Nephron (organoid): ENCODE results near the gene ELF1.
"Not testable (repeated sequence)": the region's sequence is repeated elsewhere in the genome, so short reads cannot be mapped to it uniquely, and the experiment has no call there.

ENCODE experiments used
- H3K27ac Mint-ChIP-seq, 3 experiments: 2 replicates each; pipeline ENCODE4 v1.8.0; 2020; ENCODE audit warnings: mixed read lengths in 3 of 3, mild to moderate bottlenecking in 2 of 3, moderate library complexity in 1 of 3
- H3K27me3 Mint-ChIP-seq: 2 replicates; pipeline ENCODE4 v1.8.0; 2021; ENCODE audit warnings: low read depth, mild to moderate bottlenecking, moderate library complexity, mixed read lengths
- H3K36me3 Mint-ChIP-seq: 2 replicates; pipeline ENCODE4 v1.8.0; 2020; ENCODE audit warnings: low read depth, mixed read lengths
- H3K4me1 Mint-ChIP-seq: 2 replicates; pipeline ENCODE4 v1.8.0; 2020; ENCODE audit warnings: mixed read lengths
- H3K4me3 Mint-ChIP-seq, 3 experiments: 2 replicates each; pipeline ENCODE4 v1.8.0; 2020; ENCODE audit warnings: mild to moderate bottlenecking in 3 of 3, mixed read lengths in 3 of 3, moderate library complexity in 2 of 3
- H3K9me3 Mint-ChIP-seq: 2 replicates; pipeline ENCODE4 v1.8.0; 2020; ENCODE audit warnings: mixed read lengths
- CTCF ChIP-seq, 3 experiments: fragments of 200-600 bp; sonication (generic); IDR thresholded peaks; one replicate each; pipeline ENCODE4 v1.5.0; 2021; ENCODE audit warnings: antibody characterized with exemption in 3 of 3; ENCODE audit not compliant: unreplicated experiment in 3 of 3

The ELF1 gene

GRCh38 chr13:41049480-41050440 is 30.6 kb upstream of the ELF1 start:
- H3K27ac Mint-ChIP-seq: no peak overlapping the region
- H3K4me3 Mint-ChIP-seq: no peak overlapping the region
- H3K36me3 Mint-ChIP-seq: peaks cover 61% of the 10 kb centered on the region
- no peak for TF ChIP-seq CTCF (IDR thresholded peaks at IDR 0.05; ENCODE audit: unreplicated experiment in 3 of 3)
- H3K4me1 Mint-ChIP-seq: peaks cover 13% of the 10 kb centered on the region
- no peaks in the 10 kb centered on the region for H3K27me3 Mint-ChIP-seq
- peaks cover 54% of the 10 kb centered on the region for H3K9me3 Mint-ChIP-seq

- Mint-ChIP-seq H3K27ac (no peak overlapping the region), H3K4me1 (peaks cover 2% of the 10 kb centered on the region), H3K36me3 (peaks cover 63% of the 10 kb centered on the region), H3K27me3 (no peaks in the 10 kb centered on the region), H3K4me3 (peak overlapping the region in 1 of 3 experiments; percentile 6), H3K9me3 (peaks cover 65% of the 10 kb centered on the region)
- TF ChIP-seq CTCF (IDR thresholded peaks at IDR 0.05; ENCODE audit: unreplicated experiment in 3 of 3): no peak
These were observed 29.5 kb upstream of the ELF1 start for GRCh38 chr13:41048640-41049039.

GRCh38 chr13:41042419-41042818 is 23.3 kb upstream of the ELF1 start:
- H3K4me1 Mint-ChIP-seq, H3K4me3 Mint-ChIP-seq, H3K27ac Mint-ChIP-seq, H3K27me3 Mint-ChIP-seq: not testable (repeated sequence)
- peaks cover 45% of the 10 kb centered on the region for H3K36me3 Mint-ChIP-seq
- H3K9me3 Mint-ChIP-seq: peaks cover 63% of the 10 kb centered on the region

- TF ChIP-seq CTCF (IDR thresholded peaks at IDR 0.05; ENCODE audit: unreplicated experiment in 3 of 3): no peak
- Mint-ChIP-seq H3K4me1 (no peaks in the 10 kb centered on the region), H3K36me3 (peaks cover 30% of the 10 kb centered on the region), H3K27me3 (no peaks in the 10 kb centered on the region), H3K9me3 (peaks cover 47% of the 10 kb centered on the region), H3K27ac (no peak overlapping the region), H3K4me3 (no peak overlapping the region)
These were observed 21.6 kb upstream of the ELF1 start for GRCh38 chr13:41040584-41041334.

- Mint-ChIP-seq H3K4me1 (no peaks in the 10 kb centered on the region), H3K27me3 (no peaks in the 10 kb centered on the region), H3K4me3 (no peak overlapping the region), H3K9me3 (peaks cover 37% of the 10 kb centered on the region), H3K27ac (no peak overlapping the region), H3K36me3 (peaks cover 22% of the 10 kb centered on the region)
- no peak for TF ChIP-seq CTCF (IDR thresholded peaks at IDR 0.05; ENCODE audit: unreplicated experiment in 3 of 3)
These were observed 20.6 kb upstream of the ELF1 start for GRCh38 chr13:41039746-41040145.

GRCh38 chr13:41036557-41036956 is 17.4 kb upstream of the ELF1 start:
- Mint-ChIP-seq H3K36me3 (peaks cover 20% of the 10 kb centered on the region), H3K9me3 (peaks cover 18% of the 10 kb centered on the region)
- H3K4me1 Mint-ChIP-seq, H3K27ac Mint-ChIP-seq, H3K27me3 Mint-ChIP-seq, H3K4me3 Mint-ChIP-seq: not testable (repeated sequence)
